Pericardium fibroblast (primary cell): ENCODE measurements around the gene SLC39A6. TPM values are rescaled to one million over a fixed set of nuclear protein-coding genes. Genes with fewer than 3 reads are reported as not detected.

Experiments used
- total RNA-seq: library from RNA; depleted of rRNA; stranded (reverse); fragments of >200 nt; gene quantifications from 2 replicates; pipeline ENCODE4 v1.2.3, GENCODE V29; 2015

SLC39A6 gene
- total RNA-seq, result 45.1 and 47.8 TPM in 2 replicates

GRCh38 chr18:36129300-36130038, at the start of gene SLC39A6, which contains the start of gene ELP2:
Gene SLC39A6, minus strand, starts transcription at chr18:36129340. Its CDS starts 2,333 bp downstream, at chr18:36127007.
Gene ELP2, plus strand, starts transcription at chr18:36129899. Its CDS starts 35 bp downstream, at chr18:36129934.

GRCh38 chr18:36067055-36067957, 61.8 kb downstream of the SLC39A6 start, which contains the start of gene RPRD1A:
Gene RPRD1A, minus strand, starts transcription at chr18:36067559. Its CDS starts 155 bp downstream, at chr18:36067404.

Other genes starting within 250 kb of the SLC39A6 start
- gene RPRD1A, start 61.8 kb downstream of the SLC39A6 start, total RNA-seq, result 18.2 and 23.5 TPM in 2 replicates
- gene ELP2, start 559 bp upstream of the SLC39A6 start, total RNA-seq, result 39.3 and 43.7 TPM in 2 replicates
- gene MOCOS, start 58.2 kb upstream of the SLC39A6 start, total RNA-seq, result 3.1 and 3.2 TPM in 2 replicates
- gene FHOD3, start 168.4 kb upstream of the SLC39A6 start, total RNA-seq, result 0.34 and 1.9 TPM in 2 replicates